ENCODE data around the gene MEIOSIN. TPM values are rescaled to one million over a fixed set of nuclear protein-coding genes. Genes with fewer than 3 reads are reported as not detected.
A peak's percentile ranks its signal among the peaks of the same experiment; 100 is the strongest.

Gene MEIOSIN
- total and polyA plus RNA-seq, 2 of the 13 experiments (the other 11 are each of a cell fraction or from before 2014, with no cell fraction given) = not detected

DNA sequence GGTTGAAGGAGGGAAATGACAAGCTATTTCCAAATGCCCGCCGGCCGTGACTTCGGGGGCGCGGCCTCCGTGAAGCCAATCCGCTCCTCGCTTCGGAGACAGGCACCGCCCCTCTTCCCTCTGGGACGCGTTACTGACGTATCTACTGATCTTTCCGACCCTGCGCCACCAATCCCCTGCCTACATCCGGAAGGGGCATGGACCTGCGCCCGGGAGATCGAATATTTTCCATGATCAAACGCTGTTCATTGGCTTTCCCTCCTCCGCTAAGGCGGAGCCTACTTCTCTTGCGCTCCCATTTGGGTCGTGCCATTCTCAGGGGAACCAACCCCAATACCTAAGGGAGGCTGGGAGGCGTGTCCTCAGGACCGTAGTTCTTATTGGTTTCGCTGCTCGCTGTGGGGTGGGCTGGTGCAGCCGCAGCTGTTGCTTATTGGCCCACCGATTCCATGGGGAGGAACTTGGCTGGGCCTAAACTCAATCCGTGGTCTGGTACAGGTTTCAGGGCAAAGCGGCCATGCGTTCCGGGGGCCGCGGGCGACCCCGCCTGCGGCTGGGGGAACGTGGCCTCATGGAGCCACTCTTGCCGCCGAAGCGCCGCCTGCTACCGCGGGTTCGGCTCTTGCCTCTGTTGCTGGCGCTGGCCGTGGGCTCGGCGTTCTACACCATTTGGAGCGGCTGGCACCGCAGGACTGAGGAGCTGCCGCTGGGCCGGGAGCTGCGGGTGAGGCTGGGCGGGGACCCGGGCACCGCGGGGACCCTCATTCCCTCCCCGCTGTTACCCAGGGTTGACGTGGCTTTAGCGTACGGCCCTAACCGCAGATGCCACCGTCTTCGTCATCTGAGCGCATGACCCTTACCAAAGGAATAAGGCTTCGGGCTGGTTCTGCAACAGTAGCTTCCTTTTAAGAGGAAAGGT, 40.8 kb upstream of the MEIOSIN start, which contains the start of gene QPCTL (continued):
- TF ChIP-seq NFKBIZ (CRISPR knock-in tag; IDR thresholded peaks at IDR 0.05) (0 out of 2 replicates have a peak, but pooled peaks have one; percentile 13), ZNF605 (CRISPR knock-in tag; IDR thresholded peaks at IDR 0.05) (peak; percentile 88), PHF8 (CRISPR knock-in tag; IDR thresholded peaks at IDR 0.05) (peak; percentile 91), ZNF713 (CRISPR knock-in tag; IDR thresholded peaks at IDR 0.05) (no peak), ZNF547 (CRISPR knock-in tag; IDR thresholded peaks at IDR 0.05) (peak; percentile 80), ZNF644 (CRISPR knock-in tag; IDR thresholded peaks at IDR 0.05; ENCODE audit: low read depth) (no peak), POGZ (CRISPR knock-in tag; IDR thresholded peaks at IDR 0.05) (peak; percentile 7; the same call in 1 of the 2 replicates), HES4 (CRISPR knock-in tag; IDR thresholded peaks at IDR 0.05; ENCODE audit: borderline replicate concordance) (peak; percentile 77; the same call in 1 of the 2 replicates), ZNF501 (CRISPR knock-in tag; IDR thresholded peaks at IDR 0.05) (peak; percentile 83; the same call in 1 of the 2 replicates), ZMYM4 (CRISPR knock-in tag; IDR thresholded peaks at IDR 0.05) (peak; percentile 16; the same call in 1 of the 2 replicates), ZSCAN31 (CRISPR knock-in tag; IDR thresholded peaks at IDR 0.05; ENCODE audit: low read depth) (peak; percentile 18; the same call in 1 of the 2 replicates), THAP11 (CRISPR knock-in tag; IDR thresholded peaks at IDR 0.05) (peak; percentile 77; the same call in 1 of the 2 replicates)
- TF ChIP-seq, protein P1, sequence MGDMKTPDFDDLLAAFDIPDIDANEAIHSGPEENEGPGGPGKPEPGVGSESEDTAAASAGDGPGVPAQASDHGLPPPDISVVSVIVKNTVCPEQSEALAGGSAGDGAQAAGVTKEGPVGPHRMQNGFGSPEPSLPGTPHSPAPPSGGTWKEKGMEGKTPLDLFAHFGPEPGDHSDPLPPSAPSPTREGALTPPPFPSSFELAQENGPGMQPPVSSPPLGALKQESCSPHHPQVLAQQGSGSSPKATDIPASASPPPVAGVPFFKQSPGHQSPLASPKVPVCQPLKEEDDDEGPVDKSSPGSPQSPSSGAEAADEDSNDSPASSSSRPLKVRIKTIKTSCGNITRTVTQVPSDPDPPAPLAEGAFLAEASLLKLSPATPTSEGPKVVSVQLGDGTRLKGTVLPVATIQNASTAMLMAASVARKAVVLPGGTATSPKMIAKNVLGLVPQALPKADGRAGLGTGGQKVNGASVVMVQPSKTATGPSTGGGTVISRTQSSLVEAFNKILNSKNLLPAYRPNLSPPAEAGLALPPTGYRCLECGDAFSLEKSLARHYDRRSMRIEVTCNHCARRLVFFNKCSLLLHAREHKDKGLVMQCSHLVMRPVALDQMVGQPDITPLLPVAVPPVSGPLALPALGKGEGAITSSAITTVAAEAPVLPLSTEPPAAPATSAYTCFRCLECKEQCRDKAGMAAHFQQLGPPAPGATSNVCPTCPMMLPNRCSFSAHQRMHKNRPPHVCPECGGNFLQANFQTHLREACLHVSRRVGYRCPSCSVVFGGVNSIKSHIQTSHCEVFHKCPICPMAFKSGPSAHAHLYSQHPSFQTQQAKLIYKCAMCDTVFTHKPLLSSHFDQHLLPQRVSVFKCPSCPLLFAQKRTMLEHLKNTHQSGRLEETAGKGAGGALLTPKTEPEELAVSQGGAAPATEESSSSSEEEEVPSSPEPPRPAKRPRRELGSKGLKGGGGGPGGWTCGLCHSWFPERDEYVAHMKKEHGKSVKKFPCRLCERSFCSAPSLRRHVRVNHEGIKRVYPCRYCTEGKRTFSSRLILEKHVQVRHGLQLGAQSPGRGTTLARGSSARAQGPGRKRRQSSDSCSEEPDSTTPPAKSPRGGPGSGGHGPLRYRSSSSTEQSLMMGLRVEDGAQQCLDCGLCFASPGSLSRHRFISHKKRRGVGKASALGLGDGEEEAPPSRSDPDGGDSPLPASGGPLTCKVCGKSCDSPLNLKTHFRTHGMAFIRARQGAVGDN (CRISPR knock-in tag; IDR thresholded peaks at IDR 0.05) = peak; percentile 61
- TF ChIP-seq, protein P2, sequence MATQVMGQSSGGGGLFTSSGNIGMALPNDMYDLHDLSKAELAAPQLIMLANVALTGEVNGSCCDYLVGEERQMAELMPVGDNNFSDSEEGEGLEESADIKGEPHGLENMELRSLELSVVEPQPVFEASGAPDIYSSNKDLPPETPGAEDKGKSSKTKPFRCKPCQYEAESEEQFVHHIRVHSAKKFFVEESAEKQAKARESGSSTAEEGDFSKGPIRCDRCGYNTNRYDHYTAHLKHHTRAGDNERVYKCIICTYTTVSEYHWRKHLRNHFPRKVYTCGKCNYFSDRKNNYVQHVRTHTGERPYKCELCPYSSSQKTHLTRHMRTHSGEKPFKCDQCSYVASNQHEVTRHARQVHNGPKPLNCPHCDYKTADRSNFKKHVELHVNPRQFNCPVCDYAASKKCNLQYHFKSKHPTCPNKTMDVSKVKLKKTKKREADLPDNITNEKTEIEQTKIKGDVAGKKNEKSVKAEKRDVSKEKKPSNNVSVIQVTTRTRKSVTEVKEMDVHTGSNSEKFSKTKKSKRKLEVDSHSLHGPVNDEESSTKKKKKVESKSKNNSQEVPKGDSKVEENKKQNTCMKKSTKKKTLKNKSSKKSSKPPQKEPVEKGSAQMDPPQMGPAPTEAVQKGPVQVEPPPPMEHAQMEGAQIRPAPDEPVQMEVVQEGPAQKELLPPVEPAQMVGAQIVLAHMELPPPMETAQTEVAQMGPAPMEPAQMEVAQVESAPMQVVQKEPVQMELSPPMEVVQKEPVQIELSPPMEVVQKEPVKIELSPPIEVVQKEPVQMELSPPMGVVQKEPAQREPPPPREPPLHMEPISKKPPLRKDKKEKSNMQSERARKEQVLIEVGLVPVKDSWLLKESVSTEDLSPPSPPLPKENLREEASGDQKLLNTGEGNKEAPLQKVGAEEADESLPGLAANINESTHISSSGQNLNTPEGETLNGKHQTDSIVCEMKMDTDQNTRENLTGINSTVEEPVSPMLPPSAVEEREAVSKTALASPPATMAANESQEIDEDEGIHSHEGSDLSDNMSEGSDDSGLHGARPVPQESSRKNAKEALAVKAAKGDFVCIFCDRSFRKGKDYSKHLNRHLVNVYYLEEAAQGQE (IDR thresholded peaks at IDR 0.05; ENCODE audit: borderline replicate concordance in 1 of 2, low read depth in 1 of 2, low read length in 2 of 2) = peak in 1 of 2 experiments; percentile 15; a peak in 1 of 4 replicates
- TF ChIP-seq, protein P3, sequence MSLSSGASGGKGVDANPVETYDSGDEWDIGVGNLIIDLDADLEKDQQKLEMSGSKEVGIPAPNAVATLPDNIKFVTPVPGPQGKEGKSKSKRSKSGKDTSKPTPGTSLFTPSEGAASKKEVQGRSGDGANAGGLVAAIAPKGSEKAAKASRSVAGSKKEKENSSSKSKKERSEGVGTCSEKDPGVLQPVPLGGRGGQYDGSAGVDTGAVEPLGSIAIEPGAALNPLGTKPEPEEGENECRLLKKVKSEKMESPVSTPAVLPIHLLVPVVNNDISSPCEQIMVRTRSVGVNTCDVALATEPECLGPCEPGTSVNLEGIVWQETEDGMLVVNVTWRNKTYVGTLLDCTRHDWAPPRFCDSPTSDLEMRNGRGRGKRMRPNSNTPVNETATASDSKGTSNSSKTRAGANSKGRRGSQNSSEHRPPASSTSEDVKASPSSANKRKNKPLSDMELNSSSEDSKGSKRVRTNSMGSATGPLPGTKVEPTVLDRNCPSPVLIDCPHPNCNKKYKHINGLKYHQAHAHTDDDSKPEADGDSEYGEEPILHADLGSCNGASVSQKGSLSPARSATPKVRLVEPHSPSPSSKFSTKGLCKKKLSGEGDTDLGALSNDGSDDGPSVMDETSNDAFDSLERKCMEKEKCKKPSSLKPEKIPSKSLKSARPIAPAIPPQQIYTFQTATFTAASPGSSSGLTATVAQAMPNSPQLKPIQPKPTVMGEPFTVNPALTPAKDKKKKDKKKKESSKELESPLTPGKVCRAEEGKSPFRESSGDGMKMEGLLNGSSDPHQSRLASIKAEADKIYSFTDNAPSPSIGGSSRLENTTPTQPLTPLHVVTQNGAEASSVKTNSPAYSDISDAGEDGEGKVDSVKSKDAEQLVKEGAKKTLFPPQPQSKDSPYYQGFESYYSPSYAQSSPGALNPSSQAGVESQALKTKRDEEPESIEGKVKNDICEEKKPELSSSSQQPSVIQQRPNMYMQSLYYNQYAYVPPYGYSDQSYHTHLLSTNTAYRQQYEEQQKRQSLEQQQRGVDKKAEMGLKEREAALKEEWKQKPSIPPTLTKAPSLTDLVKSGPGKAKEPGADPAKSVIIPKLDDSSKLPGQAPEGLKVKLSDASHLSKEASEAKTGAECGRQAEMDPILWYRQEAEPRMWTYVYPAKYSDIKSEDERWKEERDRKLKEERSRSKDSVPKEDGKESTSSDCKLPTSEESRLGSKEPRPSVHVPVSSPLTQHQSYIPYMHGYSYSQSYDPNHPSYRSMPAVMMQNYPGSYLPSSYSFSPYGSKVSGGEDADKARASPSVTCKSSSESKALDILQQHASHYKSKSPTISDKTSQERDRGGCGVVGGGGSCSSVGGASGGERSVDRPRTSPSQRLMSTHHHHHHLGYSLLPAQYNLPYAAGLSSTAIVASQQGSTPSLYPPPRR (CRISPR knock-in tag; IDR thresholded peaks at IDR 0.05; ENCODE audit: borderline replicate concordance) = 0 out of 2 replicates have a peak, but pooled peaks have one; percentile 31

All from HepG2 (cell line).